Lung microvascular endothelial cell (primary cell): Measurements from ENCODE around the gene EFCAB8. TPM values are rescaled to one million over a fixed set of nuclear protein-coding genes. Genes with fewer than 3 reads are reported as not detected.
A peak's percentile ranks its signal among the peaks of the same experiment; 100 is the strongest.
"Not testable (repeated sequence)": the region's sequence is repeated elsewhere in the genome, so short reads cannot be mapped to it uniquely, and the experiment has no call there.

Experiments
- DNase-seq, 2 donors: peaks; one replicate each; pipeline versions ENCODE4 v3.0.0 to v3.0.0-alpha.2; 2010; ENCODE audit warnings: low read depth in 2 of 2
- total RNA-seq: library from RNA; depleted of rRNA; stranded (reverse); fragments of >200 nt; gene quantifications from 2 replicates; pipeline ENCODE4 v1.2.1, GENCODE V29; 2014

EFCAB8 gene
- total RNA-seq, 1 donor from 2014 or later = under 0.01 TPM

DNA sequence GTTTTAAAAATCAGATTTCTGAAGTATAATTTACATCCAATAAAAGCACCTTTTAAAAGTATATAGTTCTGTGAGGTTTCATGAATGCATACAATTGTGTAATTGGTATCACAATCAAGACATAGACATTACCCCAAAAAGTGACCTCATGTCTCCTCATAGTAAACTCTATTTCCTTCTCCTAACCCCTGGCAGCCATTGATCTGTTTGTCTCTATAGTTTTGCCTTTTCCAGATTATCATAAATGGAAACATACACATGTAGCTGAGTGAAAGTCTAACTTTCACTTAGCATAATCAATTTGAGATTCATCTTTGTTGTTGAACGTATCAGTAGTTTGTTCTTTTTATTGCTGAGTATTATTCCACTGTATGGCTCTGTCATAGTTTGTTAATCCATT, 87.9 kb downstream of the EFCAB8 start:
- no peak for DNase-seq

- DNase-seq = not testable (repeated sequence)
Measured at GRCh38 chr20:32950539-32950938, 91.8 kb downstream of the EFCAB8 start.

GRCh38 chr20:32957459-32957858, 98.7 kb downstream of the EFCAB8 start:
- no peak for DNase-seq

DNA sequence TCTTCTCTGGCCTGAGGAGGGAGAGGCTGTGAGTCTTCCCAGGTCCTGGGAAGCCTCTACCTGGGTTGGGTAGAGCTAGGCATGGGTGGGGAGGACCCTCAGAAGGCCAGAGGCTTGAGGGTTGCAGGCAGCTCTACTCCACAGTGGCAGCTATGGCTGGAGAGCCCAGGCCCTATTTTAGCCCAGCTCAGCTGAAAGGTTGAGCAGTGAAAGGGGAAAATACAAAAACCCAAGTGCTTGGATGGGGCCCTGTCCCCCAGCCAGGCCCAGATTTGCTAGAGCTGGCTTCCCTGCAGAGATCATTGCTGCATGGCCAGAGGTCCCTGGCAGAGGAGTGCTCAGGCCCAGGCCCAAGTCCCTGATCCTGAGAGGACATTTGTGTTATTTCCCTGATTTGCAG, 99.9 kb downstream of the EFCAB8 start:
- no peak for DNase-seq

GRCh38 chr20:32959351-32960221, 100.9 kb downstream of the EFCAB8 start:
- no peak for DNase-seq

- no peak for DNase-seq
Measured at GRCh38 chr20:32960222-32960518, 101.4 kb downstream of the EFCAB8 start.

DNA sequence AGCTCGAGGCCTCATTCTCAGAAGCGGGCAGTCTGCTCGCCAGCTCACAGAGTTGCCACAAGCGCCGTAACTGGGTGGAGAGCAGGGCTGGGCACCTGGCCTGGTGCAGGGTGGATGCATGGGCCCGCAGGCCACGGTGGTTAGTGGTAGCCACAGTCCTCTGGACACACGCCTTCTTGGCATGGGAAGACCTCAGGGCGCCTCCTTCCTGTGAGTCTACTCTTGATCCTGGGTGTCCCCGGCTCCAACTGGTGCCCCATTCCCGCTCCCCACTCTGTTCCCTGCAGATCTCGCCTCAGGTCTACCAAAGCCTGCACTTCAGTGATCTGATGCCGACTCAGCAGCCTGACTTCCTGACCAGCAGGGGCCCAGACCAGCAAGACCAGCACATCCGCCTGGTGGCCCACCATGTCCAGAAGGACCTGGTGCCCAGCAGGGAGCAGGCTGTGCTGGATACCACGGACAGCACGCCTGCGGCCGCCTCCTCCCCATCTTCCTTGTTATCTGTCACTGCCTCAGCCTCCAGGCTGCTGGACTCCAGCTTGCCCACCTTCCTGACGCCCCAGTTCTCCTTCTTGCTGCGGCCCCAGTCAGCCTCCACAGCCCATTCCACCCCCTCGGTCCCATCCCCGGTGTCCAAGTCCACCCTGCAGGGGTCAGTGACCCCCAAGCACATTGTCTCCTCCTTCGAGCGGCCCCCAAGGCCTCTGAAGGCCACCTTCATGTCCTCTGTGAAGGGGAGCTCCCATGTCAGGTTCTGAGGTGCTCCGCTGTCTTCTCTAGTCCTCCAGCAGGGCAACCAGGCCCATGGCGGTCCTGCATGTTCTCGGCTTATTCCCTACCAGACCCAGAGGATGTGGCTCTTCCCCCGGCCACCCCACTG, 102.4 kb downstream of the EFCAB8 start:
- DNase-seq = no peak

DNA sequence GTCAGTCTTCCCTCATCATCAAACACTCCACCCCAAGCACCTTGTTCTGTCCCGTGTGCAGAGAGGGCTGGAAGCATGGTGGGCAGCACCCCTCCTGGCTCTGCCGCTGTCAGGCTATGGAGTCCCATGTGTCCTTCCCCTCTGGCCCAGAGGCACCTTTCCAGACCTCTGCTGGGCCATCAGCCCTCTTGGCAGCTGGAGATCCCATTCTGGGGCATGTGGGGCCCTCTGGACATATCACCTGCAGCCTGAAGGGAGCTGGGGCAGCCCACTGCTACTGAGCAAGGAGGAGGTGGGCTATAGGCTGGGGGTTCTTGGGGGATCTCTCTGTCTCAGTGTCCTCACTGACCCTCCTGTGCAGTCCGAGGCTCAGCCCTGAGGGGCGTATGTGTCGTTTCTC, 103.3 kb downstream of the EFCAB8 start:
- DNase-seq = no peak

- not testable (repeated sequence) for DNase-seq
Measured at GRCh38 chr20:32962646-32963045, 103.9 kb downstream of the EFCAB8 start.

GRCh38 chr20:32963176-32963575, 104.5 kb downstream of the EFCAB8 start:
- DNase-seq = no peak

- no peak for DNase-seq
Measured at GRCh38 chr20:32964575-32964974, 105.9 kb downstream of the EFCAB8 start.

- DNase-seq = no peak
Measured at GRCh38 chr20:32965115-32965514, 106.4 kb downstream of the EFCAB8 start.

- no peak for DNase-seq
Measured at GRCh38 chr20:32965581-32966373, 107.1 kb downstream of the EFCAB8 start.

- no peak for DNase-seq
Measured at GRCh38 chr20:32966382-32966781, 107.7 kb downstream of the EFCAB8 start.

- no peak for DNase-seq
Measured at GRCh38 chr20:32966881-32967781, 108.4 kb downstream of the EFCAB8 start.

DNA sequence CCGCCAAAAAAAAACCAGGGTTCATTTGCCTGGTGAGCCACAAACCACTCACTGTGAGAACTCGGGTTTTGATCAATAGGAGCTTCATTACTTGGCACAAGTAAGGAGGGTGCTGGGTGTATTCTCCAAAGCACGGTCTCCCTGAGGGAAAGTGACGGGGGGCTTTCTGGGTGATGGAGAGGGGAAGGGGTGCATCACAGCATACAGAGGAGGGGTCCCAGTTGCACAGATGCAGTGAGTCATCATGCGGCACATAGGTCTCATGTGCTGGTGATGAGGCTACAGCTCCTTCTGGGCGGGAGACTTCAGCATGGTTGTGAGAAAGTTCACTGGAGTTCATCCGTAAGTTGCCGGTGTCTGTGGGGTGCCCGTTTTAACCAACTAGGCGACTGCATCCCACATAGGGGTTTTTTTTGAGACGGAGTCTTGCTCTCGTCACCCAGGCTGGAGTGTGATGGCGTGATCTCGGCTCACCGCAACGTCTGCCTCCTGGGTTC, 109.3 kb downstream of the EFCAB8 start:
- DNase-seq = no peak

DNA sequence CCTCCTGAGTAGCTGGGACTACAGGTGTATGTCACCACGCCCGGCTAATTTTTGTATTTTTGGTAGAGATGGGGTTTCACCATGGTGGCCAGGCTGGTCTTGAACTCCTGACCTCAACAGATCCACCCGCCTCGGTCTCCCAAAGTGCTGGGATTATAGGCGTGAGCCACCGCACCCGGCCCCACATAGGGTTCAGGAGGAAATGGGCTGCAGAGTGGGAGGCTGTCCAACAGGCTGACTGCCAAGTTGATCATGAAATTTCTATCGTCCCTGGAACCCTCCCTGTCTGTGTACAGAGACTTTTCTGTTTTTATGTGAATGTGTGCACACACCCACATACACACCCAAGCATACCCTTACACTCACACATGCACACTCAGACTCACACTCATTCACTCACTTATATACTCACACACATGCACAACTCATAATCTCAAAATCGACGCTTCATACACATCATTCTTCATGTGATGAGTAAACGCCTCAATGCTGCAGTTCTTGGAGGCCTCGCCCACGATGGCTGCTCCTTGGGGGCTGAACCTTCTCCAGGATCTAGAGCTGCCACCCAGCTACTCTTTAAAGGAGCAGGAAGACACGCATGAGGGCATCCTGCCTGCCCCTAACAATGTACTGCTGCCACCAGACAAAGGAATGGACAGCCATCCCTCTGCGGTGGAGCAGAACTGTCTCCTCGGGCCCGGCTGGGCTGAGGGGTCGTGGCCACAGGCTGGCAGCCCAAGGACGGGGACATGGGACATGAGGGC, 109.9 kb downstream of the EFCAB8 start:
- DNase-seq = peak in 1 of 2 donors; percentile 18

DNA sequence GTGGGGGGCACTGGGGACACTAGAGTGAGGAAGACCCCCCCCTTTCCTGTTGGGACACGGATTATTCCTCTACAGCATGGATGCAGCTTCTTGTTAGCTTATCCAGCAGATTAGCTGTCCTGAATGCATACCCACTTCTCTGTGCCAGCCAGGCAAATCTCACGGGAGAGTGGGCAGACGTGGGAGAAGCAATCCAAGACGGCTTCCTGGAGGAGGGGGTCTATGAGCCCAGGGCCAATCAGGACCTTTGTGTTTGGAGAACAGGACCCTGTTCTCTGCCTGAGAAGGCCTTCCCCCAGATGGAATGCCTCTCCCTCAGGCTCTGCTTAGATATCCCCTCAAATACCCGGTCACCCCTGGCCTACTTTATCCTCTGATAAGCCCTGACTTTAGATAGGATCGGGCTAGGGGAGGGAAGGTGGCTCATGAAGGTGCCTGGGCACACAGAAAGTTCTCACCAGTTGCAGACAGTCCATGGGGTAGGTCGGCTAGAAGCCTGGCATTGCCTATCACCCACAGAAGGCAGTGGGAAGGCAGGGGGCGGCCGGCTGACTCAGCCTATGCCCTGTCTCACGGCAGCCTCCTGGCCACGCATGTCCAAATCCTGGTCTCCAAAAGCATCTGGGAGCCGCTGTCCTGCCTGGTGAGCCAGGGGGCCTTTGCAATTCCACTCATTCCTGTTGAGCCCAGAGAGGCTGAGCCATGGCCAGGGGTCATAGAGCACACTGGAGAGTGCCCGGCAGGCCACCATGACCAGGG, 110.8 kb downstream of the EFCAB8 start:
- DNase-seq = no peak
